ENCODE measurements around the gene OAT.

Gene OAT

GRCh38 chr10:124401633-124402032 is 17.1 kb downstream of the OAT start:
- ATAC-seq (ENCODE audit: insufficient read depth, low read depth) (no peak), DNase-seq (no peak)
- Histone ChIP-seq H3K27ac (ENCODE audit: low read length) (no peak overlapping the region), H3K9me3 (ENCODE audit: insufficient read depth, low read length, severe bottlenecking) (no peaks in the 10 kb centered on the region), H3K79me2 (ENCODE audit: insufficient read depth, low read length) (no peaks in the 10 kb centered on the region), H3K4me1 (ENCODE audit: insufficient read depth, low read length) (peaks cover 9% of the 10 kb centered on the region), H3K4me3 (ENCODE audit: low read depth in 1 of 2, low read length in 2 of 2) (no peak overlapping the region), H3K4me2 (ENCODE audit: insufficient read depth, low read length) (no peak overlapping the region), H2AFZ (ENCODE audit: low read depth, low read length) (no peak overlapping the region), H3K9ac (ENCODE audit: low read depth, low read length) (no peak overlapping the region), H3K36me3 (ENCODE audit: insufficient read depth, low read length) (no peaks in the 10 kb centered on the region), H3K27me3 (ENCODE audit: insufficient read depth, low read length, poor library complexity) (no peaks in the 10 kb centered on the region), H4K20me1 (ENCODE audit: insufficient read depth, low read length) (no peaks in the 10 kb centered on the region)
- TF ChIP-seq EZH2 (IDR thresholded peaks at IDR 0.05; ENCODE audit: borderline replicate concordance, low read depth, low read length, severe bottlenecking) = no peak
- no peak for TF ChIP-seq CTCF (IDR thresholded peaks at IDR 0.05; ENCODE audit: borderline replicate concordance, extremely low read depth, low read length, poor library complexity, severe bottlenecking)

- DNase-seq (no peak), ATAC-seq (ENCODE audit: insufficient read depth, low read depth) (no peak)
- Histone ChIP-seq H3K4me1 (ENCODE audit: insufficient read depth, low read length) (peaks cover 2% of the 10 kb centered on the region), H3K9ac (ENCODE audit: low read depth, low read length) (no peak overlapping the region), H2AFZ (ENCODE audit: low read depth, low read length) (no peak overlapping the region), H3K36me3 (ENCODE audit: insufficient read depth, low read length) (no peaks in the 10 kb centered on the region), H3K4me2 (ENCODE audit: insufficient read depth, low read length) (no peak overlapping the region), H3K79me2 (ENCODE audit: insufficient read depth, low read length) (no peaks in the 10 kb centered on the region), H3K27me3 (ENCODE audit: insufficient read depth, low read length, poor library complexity) (no peaks in the 10 kb centered on the region), H3K9me3 (ENCODE audit: insufficient read depth, low read length, severe bottlenecking) (peaks cover 10% of the 10 kb centered on the region), H3K4me3 (ENCODE audit: low read depth in 1 of 2, low read length in 2 of 2) (no peak overlapping the region), H4K20me1 (ENCODE audit: insufficient read depth, low read length) (no peaks in the 10 kb centered on the region), H3K27ac (ENCODE audit: low read length) (no peak overlapping the region)
- TF ChIP-seq CTCF (IDR thresholded peaks at IDR 0.05; ENCODE audit: borderline replicate concordance, extremely low read depth, low read length, poor library complexity, severe bottlenecking) (no peak), EZH2 (IDR thresholded peaks at IDR 0.05; ENCODE audit: borderline replicate concordance, low read depth, low read length, severe bottlenecking) (no peak)
Measured at GRCh38 chr10:124394583-124394982, 24.1 kb downstream of the OAT start.

- no peak overlapping the region for H3K9ac ChIP-seq (ENCODE audit: low read depth, low read length)
- H3K9me3 ChIP-seq (ENCODE audit: insufficient read depth, low read length, severe bottlenecking) = peaks cover 10% of the 10 kb centered on the region
- DNase-seq (no peak), ATAC-seq (ENCODE audit: insufficient read depth, low read depth) (no peak)
- H3K4me3 ChIP-seq (ENCODE audit: low read depth in 1 of 2, low read length in 2 of 2) = no peak overlapping the region
- H3K27me3 ChIP-seq (ENCODE audit: insufficient read depth, low read length, poor library complexity) = no peaks in the 10 kb centered on the region
- no peaks in the 10 kb centered on the region for H4K20me1 ChIP-seq (ENCODE audit: insufficient read depth, low read length)
- H3K36me3 ChIP-seq (ENCODE audit: insufficient read depth, low read length) = no peaks in the 10 kb centered on the region
- no peak overlapping the region for H2AFZ ChIP-seq (ENCODE audit: low read depth, low read length)
- H3K27ac ChIP-seq (ENCODE audit: low read length) = no peak overlapping the region
- H3K79me2 ChIP-seq (ENCODE audit: insufficient read depth, low read length) = no peaks in the 10 kb centered on the region
- H3K4me1 ChIP-seq (ENCODE audit: insufficient read depth, low read length) = peaks cover 13% of the 10 kb centered on the region
- H3K4me2 ChIP-seq (ENCODE audit: insufficient read depth, low read length) = no peak overlapping the region
- TF ChIP-seq CTCF (IDR thresholded peaks at IDR 0.05; ENCODE audit: borderline replicate concordance, extremely low read depth, low read length, poor library complexity, severe bottlenecking) = no peak
Measured at GRCh38 chr10:124392626-124393342, 25.9 kb downstream of the OAT start.
